Measurements from ENCODE around the gene OR2AT4.
"Not testable (repeated sequence)": the region's sequence is repeated elsewhere in the genome, so short reads cannot be mapped to it uniquely, and the experiment has no call there.

OR2AT4 gene

DNA sequence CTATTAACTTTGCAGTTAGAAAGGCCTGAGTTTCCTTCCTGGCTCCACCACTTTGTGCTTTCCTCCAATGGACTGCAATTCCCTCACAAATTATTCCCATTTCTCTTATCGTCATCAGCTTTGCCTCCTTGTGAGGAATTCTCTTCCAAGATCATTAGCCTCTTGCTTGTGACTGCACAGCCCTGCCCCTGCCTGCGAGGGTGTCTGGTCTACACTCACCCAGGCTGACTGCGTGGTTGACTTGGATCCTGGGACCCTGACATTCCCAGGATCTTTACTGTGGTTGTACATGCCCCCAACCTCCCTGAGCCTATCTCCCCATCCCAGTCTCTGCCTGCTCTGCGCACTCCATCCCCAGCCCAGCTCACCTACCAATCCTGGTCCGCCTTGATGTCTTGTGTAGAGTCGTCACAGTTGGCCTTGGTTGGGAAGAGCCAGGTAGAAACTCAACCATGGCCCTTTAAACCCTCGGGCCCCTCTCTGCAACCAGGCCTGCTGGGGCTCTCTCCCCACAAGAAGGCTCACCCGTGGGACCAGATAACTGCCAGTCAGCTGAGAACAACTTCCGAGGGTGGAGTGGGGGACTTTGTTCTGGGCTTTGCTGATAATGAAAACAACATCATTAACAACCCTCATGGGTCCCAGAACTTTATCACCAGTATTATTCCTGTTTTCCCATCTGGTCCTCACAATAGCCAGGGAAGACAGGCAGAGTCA, at the start of gene OR2AT4:
TSS of gene OR2AT4 (minus strand) at position 421 of the 717 bp plus-strand sequence.
- DNase-seq (ENCODE audit: low read depth) = no peak

DNA sequence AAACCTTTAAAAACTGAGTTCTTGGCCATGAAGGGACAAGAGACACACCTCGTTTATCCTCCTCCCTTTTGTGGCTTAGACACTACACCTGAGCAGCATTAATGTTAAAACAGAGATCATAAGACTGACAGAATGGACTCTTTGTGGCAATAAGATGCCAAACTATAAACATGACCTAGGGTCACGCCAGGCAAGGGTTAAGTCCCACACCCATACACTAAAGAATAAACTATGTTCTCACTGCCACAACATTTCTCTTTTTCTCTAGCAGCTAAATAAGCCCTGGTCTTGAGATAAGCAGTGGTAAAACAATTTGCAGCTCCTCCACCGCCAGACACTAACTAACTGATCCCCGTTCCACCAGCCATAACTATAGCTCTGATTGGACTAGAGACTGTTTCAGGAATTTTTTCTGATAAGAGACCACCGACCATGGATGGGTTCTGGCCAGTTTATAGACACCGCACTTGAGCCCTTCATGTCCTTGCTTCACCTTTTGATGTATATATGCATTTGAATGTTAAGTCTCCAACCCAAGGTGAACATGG, 49.4 kb upstream of the OR2AT4 start:
- DNase-seq (ENCODE audit: low read depth) = no peak

DNA sequence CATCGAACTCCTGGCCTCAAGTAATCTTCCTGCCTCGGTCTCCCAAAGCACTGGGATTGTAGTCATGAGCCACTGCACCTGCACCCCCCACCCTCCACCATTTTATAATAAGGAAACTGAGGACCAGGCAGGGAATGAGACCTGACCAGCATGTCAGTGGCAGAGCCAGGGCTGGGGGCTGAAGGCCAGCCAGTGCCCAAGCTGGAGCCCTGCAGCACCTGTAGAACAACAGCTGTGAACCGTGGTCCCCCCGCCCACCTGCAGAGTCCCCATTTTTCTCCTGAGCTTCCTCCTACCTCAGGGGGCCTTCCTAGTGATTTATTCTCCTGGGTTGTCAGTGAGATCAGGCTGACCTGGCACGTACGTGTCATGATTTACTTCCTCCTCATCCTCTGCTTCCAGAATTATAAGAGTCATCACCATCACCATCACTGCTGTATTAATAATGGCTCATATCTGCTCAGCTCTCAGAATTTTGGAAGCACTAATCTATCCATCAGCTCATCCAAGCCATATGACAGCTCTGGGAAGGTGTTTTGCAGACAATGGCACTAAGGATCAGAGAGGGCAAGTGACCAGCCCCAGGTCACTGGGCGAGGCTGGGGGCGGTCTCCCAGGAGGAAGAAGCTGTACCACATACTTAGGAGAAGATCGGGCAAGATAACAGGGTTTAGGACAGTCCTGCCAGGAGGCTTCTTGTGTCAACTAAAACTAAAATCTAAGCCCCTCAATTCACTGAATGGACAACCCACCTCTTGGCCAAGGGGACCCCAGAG, 48.7 kb upstream of the OR2AT4 start:
- DNase-seq (ENCODE audit: low read depth) = no peak

DNA sequence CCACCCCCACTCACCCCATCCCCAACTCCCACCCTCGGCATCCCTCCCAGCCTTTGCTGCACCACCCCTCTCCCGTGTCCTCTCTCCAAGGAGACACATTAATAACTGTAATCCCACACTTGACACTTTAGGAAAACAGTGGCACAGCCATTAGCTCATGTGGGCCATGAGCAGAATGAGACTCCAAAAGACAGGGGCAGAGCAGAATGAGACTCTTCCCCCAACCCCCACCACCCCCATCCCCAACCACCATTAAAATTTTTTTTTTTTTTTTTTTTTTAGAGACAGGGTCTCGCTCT, 48.0 kb upstream of the OR2AT4 start:
- no peak for DNase-seq (ENCODE audit: low read depth)

DNA sequence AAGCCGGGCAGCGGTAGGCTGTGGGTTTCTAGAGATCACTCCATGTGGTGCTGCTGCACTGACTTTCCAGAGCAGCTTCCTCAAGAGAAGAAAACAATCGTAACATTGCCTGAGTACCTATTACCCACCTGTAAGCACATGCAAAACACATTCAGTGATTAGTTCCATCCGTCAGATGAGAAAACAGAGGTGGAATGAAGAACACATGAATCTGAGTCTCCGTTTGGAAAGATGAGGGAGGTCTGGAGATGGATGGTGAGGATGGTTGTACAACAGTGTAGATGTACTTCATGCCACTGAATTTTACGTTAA, 46.7 kb upstream of the OR2AT4 start:
- no peak for DNase-seq (ENCODE audit: low read depth)

DNA sequence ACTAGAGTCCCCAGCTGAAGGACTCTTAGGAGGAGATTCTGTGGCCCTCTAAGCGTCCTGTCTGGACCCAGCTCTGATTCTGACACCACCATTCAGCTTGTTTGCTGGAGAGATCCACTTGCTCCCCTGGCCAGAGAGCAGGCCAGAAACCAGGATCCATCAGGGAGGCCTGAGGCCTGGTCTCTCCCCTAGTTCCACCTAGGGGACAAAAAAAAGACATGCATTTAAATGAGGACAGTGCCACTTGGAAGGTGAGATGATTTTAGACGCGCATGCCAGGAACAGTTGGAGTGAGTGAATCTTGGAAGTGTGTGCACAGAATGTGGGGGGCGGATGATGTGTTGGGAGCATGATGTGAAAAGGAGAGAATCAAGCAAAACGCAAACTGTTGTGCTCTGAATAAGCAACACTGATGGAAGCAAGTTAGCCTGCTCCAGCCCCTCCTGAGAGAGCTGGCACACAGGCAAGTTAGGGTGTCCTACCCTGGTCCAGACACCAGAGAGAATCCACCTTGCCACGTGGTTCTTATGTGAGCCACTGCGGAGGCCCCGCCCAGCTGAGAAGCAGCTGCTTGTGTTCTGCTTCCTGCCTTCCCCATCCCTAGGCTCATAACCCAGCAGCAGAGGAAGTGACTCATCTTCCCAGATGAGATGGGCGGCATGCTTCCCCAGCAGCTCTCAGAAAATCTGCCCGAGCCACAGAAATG, 46.2 kb upstream of the OR2AT4 start:
- DNase-seq (ENCODE audit: low read depth) = peak; percentile 76

DNA sequence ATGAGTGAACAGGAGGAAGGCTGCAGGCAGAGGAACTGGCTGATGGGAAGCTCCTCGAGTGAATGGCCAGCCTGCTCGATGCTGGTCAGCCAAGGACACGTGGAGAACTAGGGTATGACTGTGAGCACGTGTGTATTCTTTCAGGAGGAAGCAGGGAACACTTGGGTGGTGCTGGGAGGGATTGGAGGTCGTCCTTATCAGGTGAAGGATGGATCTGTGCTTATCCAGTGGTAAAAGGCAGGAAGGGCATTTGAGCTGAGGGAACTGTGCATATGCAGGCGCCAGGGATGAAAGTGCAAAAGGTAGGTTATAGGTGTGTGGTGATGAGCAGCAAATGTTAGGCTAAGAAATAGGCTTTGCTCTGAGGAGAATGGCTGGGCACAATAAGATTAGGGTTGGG, 44.5 kb upstream of the OR2AT4 start:
- no peak for DNase-seq (ENCODE audit: low read depth)

DNA sequence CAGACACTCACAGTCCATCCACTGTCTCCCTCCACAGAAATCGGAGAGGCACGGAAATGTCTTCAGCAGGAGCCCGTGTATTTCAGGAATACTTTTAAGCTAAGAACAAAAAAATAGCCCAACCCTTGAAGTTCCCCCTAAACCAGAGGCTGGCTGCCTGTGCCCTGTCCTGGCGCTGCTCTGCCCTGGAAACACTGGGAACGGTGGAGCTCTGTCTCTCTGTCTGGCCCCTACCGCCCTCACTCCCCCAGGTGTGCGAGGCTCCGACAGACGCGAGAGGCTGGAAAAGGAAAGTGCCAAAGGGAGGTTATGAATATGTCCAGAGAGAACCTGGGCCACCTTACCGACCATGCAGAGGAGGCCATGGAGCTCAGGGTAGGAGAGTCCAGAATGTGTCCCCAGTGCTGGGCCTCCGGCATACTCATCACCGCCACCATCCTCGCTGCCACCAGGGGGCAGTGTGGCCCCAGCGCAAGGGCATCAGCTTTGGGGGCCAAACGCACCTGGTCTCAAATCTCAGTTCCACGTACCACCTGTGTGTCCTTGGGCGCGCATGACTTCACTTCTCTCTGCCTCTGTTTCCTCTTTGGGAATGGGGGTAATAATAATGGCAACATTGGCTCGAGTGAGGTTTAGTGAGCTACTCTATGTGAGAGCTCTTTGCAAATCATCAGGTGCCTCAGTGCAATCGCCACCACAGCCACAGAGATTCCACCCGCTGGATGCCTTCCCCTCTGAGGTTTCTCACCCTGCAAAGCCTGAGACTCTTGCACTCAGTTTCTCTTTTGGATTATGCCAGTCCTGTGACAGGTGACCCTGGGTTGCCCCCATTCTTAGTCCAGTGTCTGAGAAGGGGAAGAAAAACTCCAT, 43.8 kb upstream of the OR2AT4 start:
- peak; percentile 68 for DNase-seq (ENCODE audit: low read depth)

DNA sequence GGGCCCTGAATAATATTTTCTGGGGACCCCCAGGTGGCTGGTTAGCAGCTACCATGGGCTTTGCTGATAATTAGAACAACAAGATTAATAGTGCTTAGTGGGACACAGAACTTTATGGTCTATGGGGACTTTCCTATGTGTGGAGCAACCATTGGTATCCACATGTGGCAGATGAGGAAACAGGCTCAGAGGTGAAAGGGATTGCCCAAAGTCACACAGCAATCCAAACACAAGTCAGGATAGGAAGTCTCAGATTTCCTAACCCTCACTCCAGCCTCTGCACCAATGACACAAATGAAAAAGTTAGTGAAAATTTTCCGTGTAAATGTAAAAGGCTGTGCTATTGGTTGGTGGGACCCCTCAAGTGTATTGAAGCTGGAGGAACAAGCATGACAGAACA, 39.0 kb upstream of the OR2AT4 start:
- DNase-seq (ENCODE audit: low read depth) = no peak

DNA sequence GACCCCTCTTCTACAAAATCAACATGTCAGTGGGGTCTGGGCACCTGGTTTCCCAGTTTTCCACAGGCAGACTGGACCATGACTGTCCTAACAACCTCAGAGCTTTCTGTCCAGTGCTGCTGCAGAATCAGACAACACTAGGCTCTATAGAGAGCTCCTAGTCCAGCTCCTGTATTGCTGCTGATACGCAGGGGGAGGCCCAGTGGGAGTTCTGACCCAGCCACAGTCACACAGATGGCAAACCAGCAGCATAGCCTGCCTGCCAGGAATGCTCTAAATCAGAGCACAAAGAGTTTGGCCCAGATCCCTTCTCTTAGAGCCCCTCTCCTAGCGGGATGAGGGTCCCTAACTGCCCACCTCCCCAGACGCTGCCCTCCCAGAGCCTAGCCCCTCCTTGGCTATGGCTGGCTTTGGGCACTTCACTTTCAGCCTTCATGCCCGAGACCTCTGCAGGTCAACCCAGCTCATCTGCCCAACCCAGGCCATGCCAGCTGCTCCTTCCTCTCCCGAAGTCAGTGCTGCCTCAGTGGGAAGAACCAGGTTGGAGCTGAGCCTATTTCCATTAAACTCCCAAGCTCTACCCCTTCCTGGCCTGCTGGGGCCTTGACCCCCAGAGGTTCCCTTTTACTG, 38.5 kb upstream of the OR2AT4 start:
- DNase-seq (ENCODE audit: low read depth) = no peak

DNA sequence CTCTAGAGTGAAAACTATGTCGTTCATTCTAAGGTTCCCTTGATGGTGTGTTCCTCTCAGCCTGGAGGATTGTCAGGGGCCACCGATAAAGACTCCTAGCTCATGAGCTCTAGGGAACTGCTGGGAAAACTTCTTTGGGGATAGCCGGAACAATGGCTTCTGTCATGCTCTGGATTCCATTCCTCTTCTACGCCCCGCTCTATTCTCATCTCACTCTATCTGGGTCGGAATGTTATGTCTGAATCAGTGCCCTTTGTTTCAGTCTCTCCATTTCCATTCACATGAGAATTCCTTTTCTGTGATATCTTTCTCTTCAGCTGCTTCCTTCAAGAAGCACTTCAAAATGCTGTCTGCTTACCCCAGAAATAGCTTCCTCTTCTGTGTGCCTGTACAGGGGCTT, 37.3 kb upstream of the OR2AT4 start:
- no peak for DNase-seq (ENCODE audit: low read depth)

DNA sequence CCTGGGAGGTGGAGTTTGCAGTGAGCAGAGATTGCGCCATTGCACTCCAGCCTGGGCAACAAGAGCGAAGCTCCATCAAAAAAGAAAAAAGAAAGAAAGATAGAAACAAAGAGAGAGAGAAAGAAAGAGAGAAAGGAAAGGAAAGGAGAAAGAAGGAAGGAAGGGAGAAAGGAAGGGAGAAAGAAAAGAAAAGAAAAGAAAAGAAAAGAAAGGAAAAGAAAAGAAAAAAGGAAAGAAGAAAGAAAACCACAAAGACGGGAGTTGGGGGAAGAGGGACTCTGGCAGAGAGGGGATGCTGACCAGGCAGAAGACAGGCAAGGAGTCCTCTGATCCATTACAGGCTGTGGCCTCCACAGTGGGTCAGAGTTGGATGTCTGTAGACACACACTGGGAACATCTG, 35.4 kb upstream of the OR2AT4 start:
- no peak for DNase-seq (ENCODE audit: low read depth)

DNA sequence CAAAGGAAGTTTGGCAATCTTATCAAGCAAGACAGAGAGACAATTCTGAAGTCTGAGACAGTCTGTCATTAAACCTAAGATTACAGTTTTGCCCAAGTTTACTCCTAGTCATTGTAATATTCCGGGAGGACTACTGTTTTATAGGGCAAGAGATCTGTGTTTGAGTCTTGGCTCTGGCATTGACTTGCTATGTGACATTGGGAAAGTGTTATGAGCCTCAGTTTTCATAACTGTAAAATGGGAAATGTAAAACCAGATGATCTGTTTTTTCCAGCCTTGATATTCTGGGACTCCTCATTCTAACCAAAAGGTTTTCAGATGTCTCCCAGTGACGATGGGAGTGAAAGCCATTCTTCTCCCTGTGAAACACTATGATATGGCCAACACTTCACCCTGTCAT, 29.9 kb upstream of the OR2AT4 start:
- no peak for DNase-seq (ENCODE audit: low read depth)

DNA sequence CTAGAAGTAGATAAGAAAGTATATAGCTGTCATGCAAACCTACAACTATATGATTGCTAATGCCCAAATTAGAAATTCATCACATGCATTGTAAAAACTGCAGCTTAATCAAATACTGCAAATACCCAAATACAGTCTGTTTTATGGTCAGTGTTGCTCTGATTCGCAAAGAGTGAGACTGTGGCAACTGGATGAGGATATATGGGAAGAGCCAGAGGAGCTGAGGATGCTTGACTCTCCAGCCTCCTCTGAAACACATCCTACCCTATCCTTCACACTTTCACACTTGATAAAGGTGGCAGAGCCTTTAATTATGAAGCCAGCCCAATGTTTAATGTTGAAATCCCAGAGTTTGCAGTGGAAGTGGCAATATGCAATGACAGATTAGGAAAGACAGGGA, 21.9 kb upstream of the OR2AT4 start:
- DNase-seq (ENCODE audit: low read depth) = no peak

DNA sequence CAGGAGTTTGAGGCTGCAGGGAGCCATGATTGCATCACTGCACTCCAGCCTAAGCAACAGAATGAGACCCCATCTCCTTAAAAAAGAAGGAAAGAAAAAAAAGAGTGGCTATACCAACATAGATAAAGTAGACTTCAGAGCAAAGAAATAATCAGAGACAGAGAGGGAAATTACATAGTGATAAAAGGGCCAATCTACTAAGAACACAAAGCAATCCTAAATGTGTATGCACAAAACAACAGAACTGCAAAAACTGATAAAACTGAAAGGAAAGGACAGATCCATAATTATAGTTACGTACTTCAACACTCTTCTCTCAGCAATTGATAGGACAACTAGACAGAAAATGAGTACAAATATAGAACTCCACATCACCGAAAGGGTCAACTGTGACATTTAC, 17.8 kb upstream of the OR2AT4 start:
- no peak for DNase-seq (ENCODE audit: low read depth)

DNA sequence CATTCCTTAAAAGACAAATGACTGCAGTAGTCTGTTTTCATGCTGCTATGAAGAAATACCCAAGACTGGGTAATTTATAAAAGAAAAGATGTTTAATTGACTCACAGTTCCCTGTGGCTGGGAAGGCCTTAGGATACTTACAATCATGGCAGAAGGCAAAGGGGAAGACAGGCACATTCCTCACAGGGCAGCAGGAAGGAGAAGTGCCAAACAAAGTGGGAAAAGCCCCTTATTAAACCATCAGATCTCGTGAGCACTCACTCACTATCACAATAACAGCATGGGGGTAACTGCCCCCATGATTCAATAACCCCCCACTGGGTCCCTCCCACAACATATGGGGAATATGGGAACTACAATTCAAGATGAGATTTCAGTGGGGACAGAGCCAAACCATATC, 16.4 kb upstream of the OR2AT4 start:
- DNase-seq (ENCODE audit: low read depth) = no peak

DNA sequence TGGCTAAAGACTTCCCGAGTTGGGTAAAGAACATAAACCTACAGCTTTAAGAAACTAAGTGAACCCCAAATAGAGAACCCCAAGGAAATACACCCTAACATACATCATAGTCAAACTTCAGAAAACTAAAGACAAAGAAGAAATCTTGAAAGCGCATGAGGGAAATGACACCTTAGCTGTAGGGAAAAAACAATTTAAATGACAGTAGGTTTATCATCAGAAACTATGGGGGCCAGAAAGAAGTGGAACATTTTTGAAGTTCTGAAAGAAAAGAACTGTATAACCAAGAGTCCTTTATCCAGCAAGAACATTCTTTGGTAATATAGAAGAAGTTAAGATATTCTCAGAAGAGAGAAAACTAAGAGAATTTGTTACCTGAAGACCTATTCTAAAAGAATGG, 15.5 kb upstream of the OR2AT4 start:
- no peak for DNase-seq (ENCODE audit: low read depth)

DNA sequence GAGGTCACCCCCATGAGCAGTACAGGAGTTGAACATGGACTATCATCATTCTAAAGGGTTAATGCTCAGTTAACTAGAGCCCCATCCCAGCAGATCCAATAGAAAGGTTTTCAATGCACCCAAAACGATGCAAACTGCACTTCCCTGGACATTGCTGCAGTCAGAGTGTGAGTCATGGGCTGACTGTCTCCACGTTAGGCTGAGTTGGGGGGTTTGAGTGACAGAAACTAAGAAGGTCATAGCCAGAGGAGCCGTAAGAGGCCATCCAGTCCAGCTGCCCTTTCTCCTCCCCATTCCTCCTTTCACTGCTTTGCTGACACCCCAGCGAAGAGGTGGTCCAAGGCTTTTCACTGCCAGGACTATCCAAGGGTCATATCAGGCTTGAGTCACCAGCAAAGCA, 10.5 kb upstream of the OR2AT4 start:
- no peak for DNase-seq (ENCODE audit: low read depth)

DNA sequence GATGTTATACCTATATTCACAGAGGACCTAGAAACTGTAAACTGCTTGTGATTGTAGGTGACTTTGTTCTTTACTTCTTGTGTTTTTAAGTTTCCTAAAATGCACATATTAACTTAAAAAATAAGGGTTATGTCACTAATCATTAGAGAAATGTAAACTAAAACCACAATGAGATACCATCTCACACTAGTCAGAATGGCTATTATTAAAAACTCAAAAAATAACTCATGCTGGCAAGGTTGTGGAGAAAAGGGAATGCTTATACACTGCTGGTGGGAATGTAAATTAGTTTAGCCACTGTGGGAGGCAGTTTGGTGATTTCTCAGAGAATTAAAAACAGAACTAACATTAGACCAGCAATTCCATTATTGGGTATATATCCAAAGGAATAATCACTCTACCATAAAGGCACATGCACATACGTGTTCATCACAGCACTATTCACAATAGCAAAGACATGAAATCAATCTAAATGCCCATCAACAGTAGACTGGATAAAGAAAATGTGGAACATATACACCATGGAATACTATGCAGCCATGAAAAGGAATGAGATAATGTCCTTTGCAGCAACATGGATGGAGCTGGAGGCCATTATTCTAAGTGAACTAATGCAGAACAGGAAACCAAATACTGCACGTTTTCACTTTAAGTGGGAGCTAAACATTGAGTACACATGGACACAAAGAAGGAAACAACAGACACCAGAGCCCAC, 9.4 kb upstream of the OR2AT4 start:
- not testable (repeated sequence) for DNase-seq (ENCODE audit: low read depth)

DNA sequence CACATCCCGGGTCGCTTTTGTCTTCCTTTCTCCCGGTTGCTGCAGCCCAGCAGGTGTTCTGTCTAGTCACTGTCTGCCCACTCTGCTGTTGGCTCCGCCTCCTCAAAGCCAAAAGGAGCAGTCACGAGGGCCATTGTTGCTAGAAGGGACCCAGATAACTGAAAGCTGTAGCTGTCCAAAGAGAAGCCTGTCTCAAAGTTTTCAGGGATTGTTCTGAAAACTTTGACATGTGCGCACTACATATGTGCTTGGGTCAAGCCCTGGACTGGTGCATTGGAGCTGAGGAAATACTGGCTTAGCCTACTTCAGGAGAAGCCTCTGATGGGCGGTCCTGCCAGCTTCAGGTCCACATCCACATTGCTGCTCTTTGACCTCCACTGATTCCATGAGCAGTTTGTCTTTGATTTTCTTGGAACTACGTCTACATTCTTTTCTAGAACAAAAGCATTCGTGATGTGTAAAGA, 8.8 kb upstream of the OR2AT4 start:
- no peak for DNase-seq (ENCODE audit: low read depth)
